Fibroblast of lung (primary cell): Measurements from ENCODE around the gene ING2.

Source experiments
- EZH2 ChIP-seq: IDR thresholded peaks from 2 replicates; pipeline ENCODE4 v1.5.1; 2012; ENCODE audit warnings: low read length, control low read depth, mild to moderate bottlenecking; ENCODE audit errors: missing control alignments
- TF ChIP-seq, protein P1 (sequence below), 2 donors: IDR thresholded peaks in 1 of 2; conservative IDR thresholded peaks in 1 of 2; 1 replicate in 1 of 2; 2 replicates in 1 of 2; pipeline ENCODE4 v1.5.1; 2011 to 2012; ENCODE audit warnings: low read length in 2 of 2, control low read depth in 1 of 2, inconsistent platforms in 1 of 2, low read depth in 1 of 2, mild to moderate bottlenecking in 1 of 2

- TF ChIP-seq, protein P1, sequence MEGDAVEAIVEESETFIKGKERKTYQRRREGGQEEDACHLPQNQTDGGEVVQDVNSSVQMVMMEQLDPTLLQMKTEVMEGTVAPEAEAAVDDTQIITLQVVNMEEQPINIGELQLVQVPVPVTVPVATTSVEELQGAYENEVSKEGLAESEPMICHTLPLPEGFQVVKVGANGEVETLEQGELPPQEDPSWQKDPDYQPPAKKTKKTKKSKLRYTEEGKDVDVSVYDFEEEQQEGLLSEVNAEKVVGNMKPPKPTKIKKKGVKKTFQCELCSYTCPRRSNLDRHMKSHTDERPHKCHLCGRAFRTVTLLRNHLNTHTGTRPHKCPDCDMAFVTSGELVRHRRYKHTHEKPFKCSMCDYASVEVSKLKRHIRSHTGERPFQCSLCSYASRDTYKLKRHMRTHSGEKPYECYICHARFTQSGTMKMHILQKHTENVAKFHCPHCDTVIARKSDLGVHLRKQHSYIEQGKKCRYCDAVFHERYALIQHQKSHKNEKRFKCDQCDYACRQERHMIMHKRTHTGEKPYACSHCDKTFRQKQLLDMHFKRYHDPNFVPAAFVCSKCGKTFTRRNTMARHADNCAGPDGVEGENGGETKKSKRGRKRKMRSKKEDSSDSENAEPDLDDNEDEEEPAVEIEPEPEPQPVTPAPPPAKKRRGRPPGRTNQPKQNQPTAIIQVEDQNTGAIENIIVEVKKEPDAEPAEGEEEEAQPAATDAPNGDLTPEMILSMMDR (conservative IDR thresholded peaks at IDR 0.05 in 1 of 2, IDR thresholded peaks at IDR 0.05 in 1 of 2; ENCODE audit: low read depth in 1 of 2, low read length in 2 of 2), result no peak
- no peak for TF ChIP-seq EZH2
These were observed 9.7 kb upstream of the ING2 start for GRCh38 chr4:183495184-183495583.
